OCI-LY7 (cell line): ENCODE data around the gene ARHGEF38. TPM values are rescaled to one million over a fixed set of nuclear protein-coding genes. Genes with fewer than 3 reads are reported as not detected.

Source experiments
- BruUV-seq: library from RNA; stranded (reverse); fragments of 400-500 nt; replicated peaks from 2 replicates; lab custom pipeline; 2021; lab: Mats Ljungman, UMichigan
- CTCF ChIA-PET: fragments of 300-600 bp; sonication (Branson Sonifier 250); formaldehyde crosslinking; loops from one replicate; lab custom pipeline; 2022; ENCODE audit warnings: antibody characterized with exemption; ENCODE audit not compliant: unreplicated experiment; lab: Charles Lee
- POLR2A ChIA-PET: fragments of 300-600 bp; sonication (Branson Sonifier 250); formaldehyde crosslinking; loops from one replicate; lab custom pipeline; 2022; ENCODE audit warnings: antibody characterized with exemption; lab: Charles Lee
- DNase-seq: peaks from one replicate; pipeline ENCODE4 v3.0.0-alpha.2; 2015; ENCODE audit warnings: low spot score
- H2AFZ ChIP-seq: fragments of 200-600 bp; sonication (generic), shearing (Covaris generic); 2 replicates; pipeline ENCODE4 v1.6.1; 2014; ENCODE audit warnings: mild to moderate bottlenecking, antibody characterized with exemption, low read length, moderate library complexity
- H3K27ac ChIP-seq: fragments of 200-600 bp; sonication (generic); 2 replicates; pipeline ENCODE4 v1.5.1; 2014; ENCODE audit warnings: mixed run types, low read depth, mild to moderate bottlenecking, moderate library complexity, low read length, inconsistent platforms; ENCODE audit not compliant: poor library complexity, severe bottlenecking
- H3K36me3 ChIP-seq: fragments of 200-600 bp; sonication (generic); 2 replicates; pipeline ENCODE4 v1.6.1; 2014; ENCODE audit warnings: mild to moderate bottlenecking, antibody characterized with exemption, low read length, moderate library complexity, mixed read lengths; ENCODE audit not compliant: insufficient read depth
- H3K4me1 ChIP-seq: fragments of 200-600 bp; sonication (generic); 2 replicates; pipeline ENCODE4 v1.5.1; 2014; ENCODE audit warnings: mild to moderate bottlenecking, low read length; ENCODE audit not compliant: insufficient read depth, poor library complexity, severe bottlenecking
- H3K4me2 ChIP-seq: fragments of 200-600 bp; sonication (generic); 2 replicates; pipeline ENCODE4 v1.6.1; 2014; ENCODE audit warnings: mild to moderate bottlenecking, low read length
- H3K4me3 ChIP-seq: fragments of 200-600 bp; sonication (generic); 2 replicates; pipeline ENCODE4 v1.5.1; 2014; ENCODE audit warnings: mild to moderate bottlenecking, low read depth, low read length; ENCODE audit not compliant: poor library complexity, severe bottlenecking
- H3K79me2 ChIP-seq: fragments of 200-600 bp; sonication (generic); 2 replicates; pipeline ENCODE4 v1.6.1; 2016; ENCODE audit warnings: low read depth, mild to moderate bottlenecking, low read length, moderate library complexity, mixed read lengths; ENCODE audit not compliant: insufficient read depth
- H3K9me2 ChIP-seq: fragments of 200-600 bp; sonication (generic); 2 replicates; pipeline ENCODE4 v1.6.1; 2016; ENCODE audit warnings: mild to moderate bottlenecking, low read length, mixed read lengths; ENCODE audit not compliant: insufficient read depth
- H3K9me3 ChIP-seq: fragments of 200-600 bp; sonication (generic); 2 replicates; pipeline ENCODE4 v1.6.1; 2014; ENCODE audit warnings: mild to moderate bottlenecking, mixed run types, low read length, mixed read lengths
- H4K20me1 ChIP-seq: fragments of 200-600 bp; sonication (generic); 2 replicates; pipeline ENCODE4 v1.6.1; 2014; ENCODE audit warnings: mild to moderate bottlenecking, antibody characterized with exemption, low read length, moderate library complexity, mixed read lengths; ENCODE audit not compliant: insufficient read depth
- EZH2phosphoT487 ChIP-seq: fragments of 200-600 bp; sonication (generic); IDR thresholded peaks from 2 replicates; pipeline ENCODE4 v1.6.1; 2018; ENCODE audit warnings: low read depth, borderline replicate concordance, mild to moderate bottlenecking, mixed run types, antibody characterized with exemption, low read length, moderate library complexity, mixed read lengths
- intact Hi-C: fragments of 100-400 bp; cut with micrococcal nuclease; formaldehyde crosslinking; loops from one replicate; pipeline ENCODE4 v1.10.0; 2022; ENCODE audit not compliant: unreplicated experiment
- total RNA-seq, 2 experiments: library from RNA; depleted of rRNA in 1 of 2; stranded (reverse); fragments of >200 nt in 1 of 2; shearing (Covaris generic) in 1 of 2; gene quantifications; 2 replicates each; pipeline ENCODE4 v1.2.3, GENCODE V29; 2014 to 2022
- TF ChIP-seq, protein P1 (sequence below): fragments of 200-600 bp; sonication (generic); conservative IDR thresholded peaks from 2 replicates; pipeline ENCODE4 v1.5.1; 2014; ENCODE audit warnings: mild to moderate bottlenecking, antibody characterized with exemption, low read length, moderate library complexity, mixed read lengths

Gene ARHGEF38
- total RNA-seq, 2 experiments from 2014 or later = not detected

DNA sequence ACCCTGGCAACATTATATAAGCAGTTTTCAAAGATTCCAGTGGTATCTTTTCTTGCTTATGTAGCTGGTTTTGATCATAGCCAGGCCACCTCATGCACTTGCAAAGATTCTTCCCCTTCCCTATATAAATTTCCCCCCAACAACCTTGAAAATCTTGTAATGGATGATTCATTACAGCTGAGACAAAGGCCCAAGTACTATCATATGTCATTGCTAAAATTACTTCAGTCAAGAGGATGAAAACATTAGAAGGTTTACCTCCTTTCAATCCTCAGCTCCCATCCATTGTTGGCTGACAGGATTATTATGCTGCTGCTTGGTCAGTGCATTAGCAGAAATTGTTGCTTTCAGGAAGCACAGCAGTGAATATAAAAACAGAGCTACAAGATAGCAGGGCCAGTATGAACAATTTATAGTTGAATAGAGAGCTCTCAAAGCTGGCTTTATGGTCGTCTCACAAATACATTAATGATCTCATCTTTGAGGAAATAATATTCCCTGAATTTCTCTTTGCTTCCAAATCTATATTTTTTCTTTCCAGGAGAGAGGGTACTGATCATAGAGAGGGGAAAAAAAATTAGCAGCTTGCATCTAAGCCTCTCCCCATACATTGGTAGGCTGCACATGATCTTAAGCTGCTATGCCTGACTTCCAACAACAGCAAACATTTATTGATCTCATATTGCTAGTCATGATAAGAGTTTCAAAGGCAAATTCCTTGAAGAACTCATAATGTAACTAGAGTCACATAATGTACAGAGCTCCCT, 7.7 kb upstream of the ARHGEF38 start:
- no peak for DNase-seq
- Histone ChIP-seq H3K4me2 (no peak overlapping the region), H3K36me3 (no peaks in the 10 kb centered on the region), H3K9me2 (no peaks in the 10 kb centered on the region), H4K20me1 (no peaks in the 10 kb centered on the region), H2AFZ (no peak overlapping the region), H3K4me1 (no peaks in the 10 kb centered on the region), H3K4me3 (no peak overlapping the region), H3K79me2 (no peaks in the 10 kb centered on the region), H3K9me3 (no peaks in the 10 kb centered on the region), H3K27ac (no peak overlapping the region)
- ChIA-PET POLR2A (interaction anchor here (0.5 to 1.0 kb wide), 3 partner anchors 8 to 325 kb away, joined by 3 to 5 read pairs (median 3); no protein-coding TSS in a partner anchor), CTCF (no interaction called here)
- intact Hi-C loops = no loop called here
- TF ChIP-seq, protein P1, sequence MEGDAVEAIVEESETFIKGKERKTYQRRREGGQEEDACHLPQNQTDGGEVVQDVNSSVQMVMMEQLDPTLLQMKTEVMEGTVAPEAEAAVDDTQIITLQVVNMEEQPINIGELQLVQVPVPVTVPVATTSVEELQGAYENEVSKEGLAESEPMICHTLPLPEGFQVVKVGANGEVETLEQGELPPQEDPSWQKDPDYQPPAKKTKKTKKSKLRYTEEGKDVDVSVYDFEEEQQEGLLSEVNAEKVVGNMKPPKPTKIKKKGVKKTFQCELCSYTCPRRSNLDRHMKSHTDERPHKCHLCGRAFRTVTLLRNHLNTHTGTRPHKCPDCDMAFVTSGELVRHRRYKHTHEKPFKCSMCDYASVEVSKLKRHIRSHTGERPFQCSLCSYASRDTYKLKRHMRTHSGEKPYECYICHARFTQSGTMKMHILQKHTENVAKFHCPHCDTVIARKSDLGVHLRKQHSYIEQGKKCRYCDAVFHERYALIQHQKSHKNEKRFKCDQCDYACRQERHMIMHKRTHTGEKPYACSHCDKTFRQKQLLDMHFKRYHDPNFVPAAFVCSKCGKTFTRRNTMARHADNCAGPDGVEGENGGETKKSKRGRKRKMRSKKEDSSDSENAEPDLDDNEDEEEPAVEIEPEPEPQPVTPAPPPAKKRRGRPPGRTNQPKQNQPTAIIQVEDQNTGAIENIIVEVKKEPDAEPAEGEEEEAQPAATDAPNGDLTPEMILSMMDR = no peak
- no peak for TF ChIP-seq EZH2phosphoT487
- no TSS peak for BruUV-seq

DNA sequence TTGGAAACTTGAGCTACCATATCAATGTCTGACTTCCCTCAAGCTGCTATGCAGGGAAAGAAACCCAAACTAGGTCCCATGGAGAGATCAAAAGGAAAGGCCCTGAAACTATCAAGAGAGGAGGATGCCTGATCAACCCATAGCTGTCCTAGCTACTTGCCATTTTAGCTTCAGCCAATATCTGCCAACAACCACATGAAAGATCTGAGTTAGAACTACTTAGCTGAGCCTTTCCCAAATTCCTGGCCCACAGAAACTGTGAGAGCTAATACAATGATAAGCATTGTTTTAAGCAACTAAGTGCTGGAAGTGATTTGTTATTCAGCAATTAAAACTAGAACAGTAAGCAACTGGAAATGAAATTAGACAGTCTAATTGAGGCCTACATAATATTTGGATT, 6.3 kb upstream of the ARHGEF38 start:
- no peaks in the 10 kb centered on the region for H3K9me3 ChIP-seq
- intact Hi-C loops = no loop called here
- H4K20me1 ChIP-seq = no peaks in the 10 kb centered on the region
- TF ChIP-seq, protein P1 = no peak
- TF ChIP-seq EZH2phosphoT487 = no peak
- no peaks in the 10 kb centered on the region for H3K36me3 ChIP-seq
- ChIA-PET CTCF (no interaction called here), POLR2A (interaction anchor here (0.7 kb wide), 1 partner anchor 24 kb away, joined by 3 read pairs; no protein-coding TSS in a partner anchor)
- BruUV-seq = no TSS peak
- DNase-seq = no peak
- no peak overlapping the region for H3K4me3 ChIP-seq
- no peaks in the 10 kb centered on the region for H3K9me2 ChIP-seq
- no peaks in the 10 kb centered on the region for H3K4me1 ChIP-seq
- H3K4me2 ChIP-seq = no peak overlapping the region
- no peak overlapping the region for H3K27ac ChIP-seq
- no peaks in the 10 kb centered on the region for H3K79me2 ChIP-seq
- H2AFZ ChIP-seq = no peak overlapping the region

DNA sequence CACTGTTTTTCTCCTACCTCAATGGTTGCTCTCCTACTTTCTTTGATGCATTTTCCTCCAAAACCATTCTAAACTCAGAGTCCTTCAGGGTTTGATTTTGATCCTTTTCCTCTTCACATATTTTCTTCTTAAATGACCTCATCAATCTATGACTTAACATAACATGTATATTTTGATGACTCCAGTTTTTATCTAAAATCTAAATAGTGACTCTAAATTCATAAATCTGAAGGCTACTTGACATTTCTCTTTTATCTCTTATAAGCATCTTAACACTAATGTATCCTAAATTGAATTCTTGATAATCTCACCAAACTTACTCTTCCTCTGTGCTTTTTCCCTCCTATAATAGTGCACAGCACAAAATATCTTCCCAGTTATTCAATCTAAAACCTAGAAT, 4.7 kb upstream of the ARHGEF38 start:
- Histone ChIP-seq H3K4me2 (no peak overlapping the region), H3K79me2 (no peaks in the 10 kb centered on the region), H3K27ac (no peak overlapping the region), H3K9me3 (no peaks in the 10 kb centered on the region), H3K4me1 (no peaks in the 10 kb centered on the region), H3K36me3 (no peaks in the 10 kb centered on the region), H3K9me2 (no peaks in the 10 kb centered on the region), H4K20me1 (no peaks in the 10 kb centered on the region), H3K4me3 (no peak overlapping the region), H2AFZ (no peak overlapping the region)
- TF ChIP-seq, protein P1 = no peak
- TF ChIP-seq EZH2phosphoT487 = no peak
- no TSS peak for BruUV-seq
- POLR2A ChIA-PET = no interaction called here
- no peak for DNase-seq
- CTCF ChIA-PET = no interaction called here
- intact Hi-C loops = no loop called here
